Colonic mucosa (tissue), 4 donors: ENCODE results near the gene SOX6. TPM values are rescaled to one million over a fixed set of nuclear protein-coding genes. Genes with fewer than 3 reads are reported as not detected.

Experiments
- DNase-seq: peaks from one replicate; pipeline ENCODE4 v3.0.0-alpha.2; 2020
- H3K27ac ChIP-seq: fragments of 200-600 bp; one replicate; pipeline ENCODE4 v1.8.0; 2021
- H3K27me3 ChIP-seq: fragments of 200-600 bp; one replicate; pipeline ENCODE4 v1.8.0; 2021
- H3K36me3 ChIP-seq: fragments of 200-600 bp; one replicate; pipeline ENCODE4 v1.8.0; 2021
- H3K4me1 ChIP-seq: fragments of 200-600 bp; one replicate; pipeline ENCODE4 v1.8.0; 2021; ENCODE audit warnings: mild to moderate bottlenecking
- H3K4me3 ChIP-seq: fragments of 200-600 bp; one replicate; pipeline ENCODE4 v1.8.0; 2021
- H3K9ac ChIP-seq, 2 donors: one replicate each; pipeline ENCODE4 v1.7.0; 2013; ENCODE audit warnings: control low read depth in 2 of 2, low read depth in 2 of 2, low read length in 2 of 2
- H3K9me3 ChIP-seq: fragments of 200-600 bp; one replicate; pipeline ENCODE4 v1.8.0; 2021
- intact Hi-C: fragments of 100-400 bp; cut with DNase I; formaldehyde crosslinking; loops from one replicate; pipeline ENCODE4 v1.14.1; 2022
- total RNA-seq, 2 donors: library from RNA; stranded (reverse); fragmentation: NEBNext Ultra II Directional in 1 of 2; extraction: Animal tissue kit (Norgen Biotek cat#: 25700) in 1 of 2; gene quantifications; one replicate each; pipeline ENCODE4 v1.2.1, GENCODE V29; 2021
- TF ChIP-seq, protein P1 (sequence below): fragments of 200-600 bp; IDR thresholded peaks from one replicate; pipeline ENCODE4 v1.8.0; 2022; ENCODE audit warnings: antibody characterized with exemption, mild to moderate bottlenecking
- donor health status: healthy.
- donor health status: DM: no; HTN: no; CAD: no.
- donor health status: DM: no; HTN: no; CAD: no.

The SOX6 gene
- total RNA-seq, 2 donors from 2014 or later, result 2.1 to 3.0 TPM

DNA sequence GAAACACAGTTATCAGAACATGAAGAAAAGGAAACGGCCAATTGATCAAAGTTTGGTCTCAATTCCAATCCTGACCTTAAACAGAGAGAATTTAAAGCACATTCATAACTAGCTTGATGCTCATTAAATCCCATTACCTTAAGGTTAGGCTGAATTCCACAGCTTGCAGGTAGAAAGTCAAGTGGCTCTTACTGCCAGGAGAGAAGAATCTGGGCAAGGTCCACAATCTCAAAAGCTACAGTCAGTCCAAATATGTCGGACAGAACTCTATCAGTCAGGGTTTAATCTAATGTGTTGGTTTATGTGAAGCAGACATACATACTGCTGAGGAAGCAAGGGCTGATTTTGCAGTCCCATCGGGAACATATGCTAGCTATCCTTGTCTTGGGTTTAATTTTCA is 348.8 kb downstream of the SOX6 start:
- H3K27me3 ChIP-seq, result no peaks in the 10 kb centered on the region
- intact Hi-C loops, result no loop called here
- TF ChIP-seq, protein P1, sequence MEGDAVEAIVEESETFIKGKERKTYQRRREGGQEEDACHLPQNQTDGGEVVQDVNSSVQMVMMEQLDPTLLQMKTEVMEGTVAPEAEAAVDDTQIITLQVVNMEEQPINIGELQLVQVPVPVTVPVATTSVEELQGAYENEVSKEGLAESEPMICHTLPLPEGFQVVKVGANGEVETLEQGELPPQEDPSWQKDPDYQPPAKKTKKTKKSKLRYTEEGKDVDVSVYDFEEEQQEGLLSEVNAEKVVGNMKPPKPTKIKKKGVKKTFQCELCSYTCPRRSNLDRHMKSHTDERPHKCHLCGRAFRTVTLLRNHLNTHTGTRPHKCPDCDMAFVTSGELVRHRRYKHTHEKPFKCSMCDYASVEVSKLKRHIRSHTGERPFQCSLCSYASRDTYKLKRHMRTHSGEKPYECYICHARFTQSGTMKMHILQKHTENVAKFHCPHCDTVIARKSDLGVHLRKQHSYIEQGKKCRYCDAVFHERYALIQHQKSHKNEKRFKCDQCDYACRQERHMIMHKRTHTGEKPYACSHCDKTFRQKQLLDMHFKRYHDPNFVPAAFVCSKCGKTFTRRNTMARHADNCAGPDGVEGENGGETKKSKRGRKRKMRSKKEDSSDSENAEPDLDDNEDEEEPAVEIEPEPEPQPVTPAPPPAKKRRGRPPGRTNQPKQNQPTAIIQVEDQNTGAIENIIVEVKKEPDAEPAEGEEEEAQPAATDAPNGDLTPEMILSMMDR, result no peak

DNA sequence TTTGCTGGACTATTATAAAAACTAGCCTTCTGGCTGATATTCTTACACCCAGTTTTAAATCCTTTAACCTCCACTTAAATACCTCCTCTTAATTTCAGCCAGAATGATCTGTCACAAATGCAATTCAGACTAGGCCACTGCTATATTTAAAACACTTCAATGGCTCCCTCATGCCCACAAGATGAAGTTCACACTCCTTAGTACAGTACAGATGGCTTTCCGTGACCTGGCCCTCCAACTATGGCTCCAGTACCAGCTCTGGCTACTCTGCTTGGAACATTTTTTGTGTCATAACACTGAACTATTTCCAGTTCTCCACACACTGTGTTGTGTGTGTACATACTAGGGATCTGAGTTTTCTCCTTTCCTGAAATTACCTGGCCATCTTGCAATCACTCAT is 353.4 kb downstream of the SOX6 start:
- no peak for DNase-seq
- intact Hi-C loops, result no loop called here
- peak overlapping the region; percentile 32 for H3K27ac ChIP-seq

More for the DNA sequence above, 348.8 kb downstream of the SOX6 start:
- Histone ChIP-seq H3K4me1 (no peaks in the 10 kb centered on the region), H3K4me3 (no peak overlapping the region), H3K9ac (no peak overlapping the region), H3K27ac (no peak overlapping the region), H3K9me3 (no peaks in the 10 kb centered on the region), H3K36me3 (no peaks in the 10 kb centered on the region)
- DNase-seq, result no peak

DNA sequence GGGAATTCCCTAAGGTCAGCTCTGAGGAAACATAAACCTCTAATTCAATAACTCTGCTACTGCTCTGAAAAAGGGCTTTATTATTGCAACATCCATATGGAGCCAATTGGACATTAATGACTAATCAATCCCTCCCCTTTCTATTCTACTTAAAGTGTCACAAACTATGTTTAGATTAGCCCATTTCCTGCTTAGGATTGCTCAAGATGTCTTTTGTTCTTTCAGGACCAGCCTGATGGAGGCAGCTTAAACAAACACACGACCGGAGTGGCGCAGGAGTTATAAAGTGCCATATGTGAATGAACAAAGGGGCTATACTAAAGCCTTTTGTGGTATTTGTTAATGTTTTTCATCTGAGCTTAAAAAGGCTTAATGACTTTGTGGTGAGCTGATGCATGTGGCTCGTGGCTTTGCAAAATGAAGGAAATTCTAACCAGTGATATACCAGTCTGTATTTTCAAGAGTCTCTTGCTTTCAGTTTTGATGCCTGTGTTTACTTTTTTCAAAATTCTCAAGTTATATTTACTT is 354.4 kb downstream of the SOX6 start:
- peak overlapping the region; percentile 33 for H3K27ac ChIP-seq
- H3K4me3 ChIP-seq, result no peak overlapping the region
- peaks cover 3% of the 10 kb centered on the region for H3K4me1 ChIP-seq
- no peaks in the 10 kb centered on the region for H3K27me3 ChIP-seq
- H3K9me3 ChIP-seq, result no peaks in the 10 kb centered on the region
- intact Hi-C loops, result no loop called here
- TF ChIP-seq, protein P1, result no peak
- peak; percentile 24 for DNase-seq
- no peaks in the 10 kb centered on the region for H3K36me3 ChIP-seq
- H3K9ac ChIP-seq, result no peak overlapping the region

More for the DNA sequence above, 353.4 kb downstream of the SOX6 start:
- no peaks in the 10 kb centered on the region for H3K36me3 ChIP-seq
- peaks cover 3% of the 10 kb centered on the region for H3K4me1 ChIP-seq
- H3K9ac ChIP-seq, result no peak overlapping the region
- TF ChIP-seq, protein P1, result no peak
- H3K27me3 ChIP-seq, result no peaks in the 10 kb centered on the region
- H3K4me3 ChIP-seq, result no peak overlapping the region
- no peaks in the 10 kb centered on the region for H3K9me3 ChIP-seq

DNA sequence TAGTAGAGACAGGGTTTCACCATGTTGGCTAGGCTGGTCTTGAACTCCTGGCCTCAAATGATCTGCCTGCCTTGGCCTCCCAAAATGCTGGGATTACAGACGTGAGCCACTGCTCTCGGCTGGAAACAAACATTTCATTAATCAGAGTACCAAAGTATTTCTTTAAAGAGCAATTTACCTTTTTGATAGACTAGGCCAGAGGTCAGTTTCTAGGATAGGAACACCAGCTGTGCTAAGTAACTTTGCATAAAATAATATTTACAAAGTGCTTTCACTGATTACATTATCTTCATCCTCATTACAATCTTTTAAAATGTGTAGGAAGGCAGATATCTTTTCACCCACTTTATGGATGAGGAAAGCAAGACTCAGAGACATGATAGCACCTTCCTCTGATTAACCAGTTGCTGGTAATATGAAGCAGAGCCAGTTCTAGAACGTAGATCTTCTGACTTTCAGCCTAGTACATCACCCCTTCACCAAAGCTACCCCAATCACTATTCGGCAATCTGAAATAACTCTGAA is 355.2 kb downstream of the SOX6 start:
- Histone ChIP-seq H3K4me3 (no peak overlapping the region), H3K27ac (no peak overlapping the region), H3K4me1 (peaks cover 3% of the 10 kb centered on the region), H3K9ac (no peak overlapping the region), H3K27me3 (no peaks in the 10 kb centered on the region), H3K36me3 (no peaks in the 10 kb centered on the region), H3K9me3 (no peaks in the 10 kb centered on the region)
- no peak for DNase-seq
- intact Hi-C loops, result no loop called here
- TF ChIP-seq, protein P1, result no peak

GRCh38 chr11:16000065-16000464 is 356.3 kb downstream of the SOX6 start:
- no peaks in the 10 kb centered on the region for H3K9me3 ChIP-seq
- H3K9ac ChIP-seq, result no peak overlapping the region
- H3K4me1 ChIP-seq, result peaks cover 3% of the 10 kb centered on the region
- H3K27ac ChIP-seq, result no peak overlapping the region
- intact Hi-C loops, result no loop called here
- H3K36me3 ChIP-seq, result no peaks in the 10 kb centered on the region
- H3K4me3 ChIP-seq, result no peak overlapping the region
- TF ChIP-seq, protein P1, result no peak
- no peak for DNase-seq
- no peaks in the 10 kb centered on the region for H3K27me3 ChIP-seq
